RCC 7860 (cell line): ENCODE results near the gene EGFL7.

Experiments used
- DNase-seq: peaks from one replicate; pipeline ENCODE4 v3.0.0-alpha.2; 2015; ENCODE audit warnings: low spot score
- FAIRE-seq: peaks from 2 replicates; lab custom pipeline; 2012; peaks lifted over from hg19 to GRCh38; lab: Jason Lieb, UNC

EGFL7 gene

DNA sequence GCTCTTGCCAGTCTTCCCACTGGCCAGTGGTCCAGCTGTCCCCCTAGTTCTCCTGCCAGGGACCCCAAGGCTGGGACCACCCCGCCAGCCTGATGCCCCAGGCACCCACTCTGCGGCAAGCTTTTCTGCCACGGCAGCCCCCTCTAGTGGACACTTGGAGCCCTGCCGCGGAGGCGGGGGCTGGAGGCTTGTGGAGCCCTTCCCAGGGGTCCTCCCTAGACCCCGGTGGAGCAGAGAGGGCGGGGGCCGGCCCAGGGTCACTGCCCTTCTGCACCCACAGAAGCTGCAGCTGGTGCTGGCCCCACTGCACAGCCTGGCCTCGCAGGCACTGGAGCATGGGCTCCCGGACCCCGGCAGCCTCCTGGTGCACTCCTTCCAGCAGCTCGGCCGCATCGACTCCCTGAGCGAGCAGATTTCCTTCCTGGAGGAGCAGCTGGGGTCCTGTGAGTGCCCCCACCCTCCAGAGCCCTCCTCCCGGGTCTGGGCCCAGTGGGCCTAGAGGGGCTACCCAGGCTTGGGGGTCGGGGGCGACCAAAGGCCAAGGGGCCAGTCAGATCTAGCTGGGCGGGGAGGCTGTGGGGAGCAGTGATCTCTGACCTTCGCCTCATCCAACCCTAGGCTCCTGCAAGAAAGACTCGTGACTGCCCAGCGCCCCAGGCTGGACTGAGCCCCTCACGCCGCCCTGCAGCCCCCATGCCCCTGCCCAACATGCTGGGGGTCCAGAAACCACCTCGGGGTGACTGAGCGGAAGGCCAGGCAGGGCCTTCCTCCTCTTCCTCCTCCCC, 9.1 kb downstream of the EGFL7 start:
- DNase-seq (no peak), FAIRE-seq (no peak)

GRCh38 chr9:136672431-136673087, 9.8 kb downstream of the EGFL7 start:
- FAIRE-seq: no peak
- DNase-seq: no peak

DNA sequence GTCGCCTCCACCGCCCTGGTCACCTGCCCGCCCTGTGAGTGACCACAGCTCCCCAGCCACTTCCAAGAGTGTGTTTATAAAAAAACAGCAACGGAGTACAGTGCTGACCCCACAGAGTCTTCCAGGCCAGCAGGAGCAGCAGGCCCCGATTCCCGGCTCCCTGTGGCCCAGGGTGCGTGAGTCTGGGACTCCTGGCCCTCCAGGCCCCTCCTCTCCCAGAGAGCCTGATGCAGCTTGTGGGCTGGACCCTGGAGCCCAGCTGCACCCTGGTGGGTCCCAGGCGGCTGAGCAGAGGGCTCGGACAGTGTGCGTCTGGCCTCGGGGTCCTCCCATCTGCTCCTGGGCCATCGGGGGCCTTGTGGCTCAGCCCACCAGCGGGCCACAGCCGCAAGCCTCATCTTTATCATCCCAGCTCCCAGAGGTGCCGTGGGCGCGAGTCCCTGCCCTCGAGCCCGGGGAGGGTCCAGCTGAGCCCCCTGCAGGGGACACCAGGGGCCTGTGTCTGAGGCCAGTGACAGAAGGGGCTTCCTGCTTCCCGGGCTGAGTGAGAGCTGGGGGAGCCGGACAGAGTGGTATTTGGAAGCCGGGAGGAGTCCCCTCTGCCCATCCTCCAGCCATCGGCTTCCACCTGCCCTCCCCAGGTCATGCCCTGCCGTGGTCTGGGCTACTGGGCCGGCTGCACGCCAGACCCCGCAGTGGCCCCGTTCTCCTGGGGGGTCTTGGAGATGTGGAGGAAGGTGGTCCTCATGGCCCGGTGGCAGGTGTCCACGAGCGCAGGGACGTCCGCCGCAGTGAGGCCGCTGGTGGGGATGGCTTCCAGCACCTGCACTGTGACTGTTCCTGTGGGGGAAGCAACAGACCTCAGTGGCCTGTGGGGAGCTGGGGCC, 10.6 kb downstream of the EGFL7 start:
- no peak for DNase-seq
- no peak for FAIRE-seq

DNA sequence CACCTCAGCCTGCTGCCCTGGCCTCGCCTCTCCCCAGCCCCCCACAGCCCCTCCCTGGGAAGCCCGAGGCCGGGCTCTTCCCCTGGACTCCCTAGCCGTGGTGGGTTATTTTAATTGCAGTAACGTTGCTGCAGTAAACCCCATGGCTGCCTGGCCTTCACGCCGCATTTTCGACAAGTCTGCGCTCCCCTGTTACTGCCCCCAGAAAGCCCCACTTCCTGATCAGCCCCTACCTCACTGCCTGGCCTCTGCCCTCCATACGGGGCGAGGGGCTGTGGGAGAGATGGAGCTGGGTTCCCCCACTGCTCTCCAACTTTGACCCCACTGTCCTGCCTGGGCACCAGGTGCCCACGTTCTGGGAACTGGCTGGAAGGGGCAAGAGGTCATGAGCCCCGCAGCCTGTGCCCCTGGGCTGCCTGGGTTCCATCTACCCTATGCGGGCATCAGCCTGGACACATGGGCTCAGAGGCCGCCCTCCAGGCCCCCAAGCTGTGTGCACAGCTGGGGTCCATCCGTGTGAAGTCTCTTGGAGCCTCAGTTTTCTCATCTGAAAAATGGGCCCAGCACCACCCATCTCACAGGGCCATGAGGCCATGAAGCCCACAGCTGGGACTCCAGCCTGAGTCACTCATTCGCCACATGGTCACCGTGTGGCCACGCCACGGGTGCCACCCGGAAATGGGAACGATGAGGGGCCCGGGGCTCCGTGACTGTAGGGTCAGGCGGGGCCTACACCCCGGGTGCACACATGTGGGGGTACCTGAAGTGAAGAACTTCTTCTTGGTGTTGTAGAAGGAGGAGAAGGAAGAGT, 11.5 kb downstream of the EGFL7 start:
- no peak for DNase-seq
- no peak for FAIRE-seq

- no peak for DNase-seq
- FAIRE-seq: no peak
Observed at GRCh38 chr9:136674786-136675349, 12.2 kb downstream of the EGFL7 start.

GRCh38 chr9:136675477-136676296, 13.0 kb downstream of the EGFL7 start:
- FAIRE-seq: no peak
- no peak for DNase-seq

- DNase-seq (no peak), FAIRE-seq (no peak)
Observed at GRCh38 chr9:136676297-136676794, 13.6 kb downstream of the EGFL7 start.

DNA sequence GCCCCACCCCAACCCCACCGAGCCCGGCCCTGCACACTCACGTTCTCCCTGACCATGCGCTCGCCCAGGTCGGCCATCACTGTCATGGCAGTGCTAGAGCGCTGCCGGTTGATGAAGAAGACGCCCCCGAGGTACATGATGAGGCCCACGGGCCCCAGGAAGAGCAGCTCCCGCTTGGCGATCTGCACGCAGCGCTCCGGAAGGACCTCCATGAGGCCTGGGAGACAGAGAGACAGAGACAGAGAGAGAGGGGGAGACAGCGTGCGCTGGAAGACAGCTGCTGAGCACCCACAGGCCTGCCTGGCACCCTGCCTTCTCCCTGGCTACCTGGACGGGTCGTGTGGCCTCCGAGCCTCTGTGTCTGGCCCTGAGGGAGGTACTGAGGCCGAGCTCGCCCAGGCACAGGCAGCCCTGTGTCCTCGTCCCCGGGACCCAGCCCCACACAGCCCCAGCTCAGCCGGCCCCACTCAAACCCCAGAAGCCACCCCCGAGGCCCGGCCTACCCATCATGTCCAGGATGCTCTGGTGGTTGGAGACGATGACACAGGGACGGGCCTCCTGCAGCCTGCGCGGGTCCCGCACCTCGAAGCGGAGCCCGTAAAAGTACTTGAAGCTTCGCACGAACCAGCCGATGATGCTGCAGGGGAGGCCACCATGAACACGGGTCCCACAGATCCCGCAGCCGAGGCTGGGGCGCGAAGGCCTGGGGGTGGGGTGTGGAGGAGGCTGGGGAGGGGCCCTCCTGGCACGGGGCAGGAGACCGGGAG, 14.4 kb downstream of the EGFL7 start:
- DNase-seq: no peak
- no peak for FAIRE-seq

DNA sequence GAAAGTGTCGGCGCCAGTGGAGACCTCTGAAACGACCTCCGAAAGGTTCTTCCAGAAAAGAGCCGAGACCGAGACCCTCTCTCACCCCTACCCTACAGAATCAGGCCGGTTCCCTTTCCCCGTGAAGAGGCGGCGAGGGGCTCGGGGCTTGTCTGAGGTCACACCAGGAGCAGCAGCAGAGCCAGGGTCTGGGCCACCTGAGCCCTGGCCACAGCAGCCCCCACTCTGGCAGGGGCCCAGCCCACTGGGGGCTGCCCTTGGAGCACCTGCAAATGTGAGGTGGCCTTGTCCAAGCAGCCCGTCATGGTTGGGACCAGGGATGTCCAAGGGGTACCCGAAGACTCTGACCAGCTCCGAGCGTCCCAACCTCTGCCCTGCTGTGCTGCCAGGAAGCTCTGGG, 15.3 kb downstream of the EGFL7 start:
- FAIRE-seq: no peak
- DNase-seq: no peak

DNA sequence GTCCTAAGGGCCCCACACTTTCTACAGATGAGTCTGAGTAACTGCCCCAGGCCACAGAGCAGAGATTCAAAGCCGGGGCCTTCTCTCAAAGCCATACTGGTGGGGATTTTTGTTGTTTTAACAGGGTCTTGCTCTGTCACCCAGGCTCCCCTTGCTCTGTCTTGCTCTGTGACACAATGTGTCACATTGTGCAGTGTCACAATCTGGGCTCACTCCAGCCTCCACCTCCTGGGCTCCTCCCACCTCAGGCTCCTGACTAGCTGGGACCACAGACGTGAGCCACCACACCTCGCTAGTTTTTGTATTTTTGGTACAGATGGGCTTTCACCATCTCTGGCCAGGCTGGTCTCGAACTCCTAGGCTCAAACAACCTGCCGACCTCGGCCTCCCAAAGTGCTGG, 15.9 kb downstream of the EGFL7 start:
- DNase-seq (no peak), FAIRE-seq (no peak)

DNA sequence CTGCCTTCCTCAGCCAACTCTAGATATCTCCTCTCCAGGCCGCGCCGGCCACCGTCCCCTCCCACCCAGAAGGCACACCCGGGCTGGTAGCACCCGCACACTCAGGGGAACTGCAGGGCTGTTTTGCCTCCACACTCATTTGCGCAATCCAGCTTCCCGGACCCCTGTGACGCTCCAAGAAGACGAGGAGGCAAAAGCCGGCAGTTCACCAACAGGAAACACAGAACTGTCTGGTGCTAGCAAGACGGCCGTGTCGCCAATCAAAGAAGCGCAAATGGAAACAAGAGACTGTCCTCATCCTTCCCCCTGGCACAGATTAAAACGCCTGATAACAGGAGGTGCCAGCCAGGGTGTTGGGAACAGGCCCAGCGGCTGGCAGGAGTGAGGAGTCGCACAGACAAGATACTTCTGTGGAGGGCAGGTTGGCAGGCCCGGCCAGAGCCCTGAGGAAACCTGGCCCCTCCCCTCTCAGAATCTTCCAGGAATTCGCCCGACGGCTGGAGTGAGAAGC, 16.8 kb downstream of the EGFL7 start:
- FAIRE-seq (no peak), DNase-seq (no peak)

- DNase-seq: no peak
- no peak for FAIRE-seq
Observed at GRCh38 chr9:136681029-136681428, 18.3 kb downstream of the EGFL7 start.

DNA sequence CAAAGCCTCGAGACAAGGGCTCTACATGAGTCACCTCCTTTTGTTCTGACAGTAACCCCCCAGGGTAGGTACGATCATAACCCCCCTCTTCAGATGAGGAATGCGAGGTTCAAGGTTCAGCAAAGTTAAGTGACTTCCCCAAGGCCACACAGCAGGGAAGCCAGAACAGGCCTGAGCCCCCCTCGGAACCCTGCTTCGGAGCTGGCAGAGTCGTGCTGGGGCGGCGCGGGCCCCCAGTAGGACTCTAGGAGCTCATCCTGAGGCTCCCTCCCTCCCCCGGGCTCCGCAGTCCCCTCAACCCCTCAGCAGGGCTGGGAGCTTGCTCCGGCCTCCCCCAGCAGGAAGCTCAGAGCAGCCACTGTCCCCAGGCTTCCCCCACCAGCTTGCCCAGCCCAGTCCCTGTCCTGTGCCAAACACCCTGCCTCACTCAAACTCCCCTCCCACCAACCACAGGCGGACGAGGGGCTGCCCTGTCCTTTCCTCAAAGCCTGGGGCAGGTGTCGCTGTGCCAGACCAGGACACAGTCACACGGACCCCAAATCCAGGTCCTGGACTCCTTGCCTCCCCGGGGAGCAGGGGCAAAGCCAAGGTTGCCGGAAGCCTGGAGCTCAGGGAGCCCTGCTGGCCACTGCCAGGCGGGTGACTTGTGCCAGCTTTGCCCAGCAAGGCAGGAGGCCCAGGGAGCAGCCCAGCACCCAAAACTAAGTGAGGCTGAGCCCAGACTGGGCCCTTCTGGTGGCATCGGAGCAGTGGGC, 19.4 kb downstream of the EGFL7 start:
- FAIRE-seq: no peak

GRCh38 chr9:136682710-136683109, 20.0 kb downstream of the EGFL7 start:
- DNase-seq (no peak), FAIRE-seq (no peak)

More for the DNA sequence above, 19.4 kb downstream of the EGFL7 start:
- no peak for DNase-seq

DNA sequence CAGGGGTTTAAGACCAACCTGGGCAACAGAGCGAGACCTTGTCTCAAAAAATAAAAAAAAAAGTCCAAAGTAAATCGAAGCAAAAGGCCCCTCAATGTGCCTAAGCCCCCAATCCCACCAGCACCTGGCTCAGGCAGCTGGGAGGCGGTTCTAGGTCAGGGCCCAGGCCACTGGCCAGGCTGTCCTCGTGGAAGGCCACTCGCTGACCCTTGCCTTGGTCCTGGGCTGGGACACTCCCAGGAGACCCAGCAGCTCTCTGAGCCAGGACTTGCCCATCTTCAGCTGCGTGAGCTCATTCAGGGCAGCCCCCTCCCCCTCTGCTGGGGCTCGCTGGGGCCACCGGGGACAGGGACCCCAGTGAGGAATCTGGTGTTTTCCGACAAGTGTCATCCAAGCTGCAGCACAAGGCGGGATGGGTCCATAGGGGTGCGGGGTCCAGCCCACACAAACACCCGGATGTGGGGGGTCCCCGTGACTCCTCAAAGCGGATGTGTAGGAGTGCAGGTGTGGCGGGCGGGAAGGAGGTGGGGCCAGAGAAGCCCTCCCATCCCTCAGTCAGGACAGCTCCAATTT, 20.5 kb downstream of the EGFL7 start:
- DNase-seq (no peak), FAIRE-seq (no peak)

DNA sequence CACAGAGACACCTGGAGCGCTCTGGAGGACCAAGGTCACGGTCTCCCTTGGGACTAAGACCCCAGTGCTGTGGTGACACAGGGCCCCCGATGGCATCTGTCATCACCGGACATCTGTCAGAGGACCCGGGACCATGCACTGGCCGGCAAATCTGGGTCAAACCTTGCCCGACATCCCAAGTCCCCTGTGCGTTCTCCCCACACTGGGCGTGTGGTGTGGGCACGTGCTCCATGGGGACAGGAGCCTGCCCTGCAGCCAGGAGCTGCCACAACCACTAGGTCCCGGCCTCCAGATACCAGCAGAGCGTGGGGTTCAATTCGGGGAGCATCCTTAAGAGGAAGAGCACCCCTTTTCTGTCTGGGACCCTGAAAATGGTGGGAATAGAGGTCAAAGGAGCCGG, 21.0 kb downstream of the EGFL7 start:
- DNase-seq: no peak
- no peak for FAIRE-seq

DNA sequence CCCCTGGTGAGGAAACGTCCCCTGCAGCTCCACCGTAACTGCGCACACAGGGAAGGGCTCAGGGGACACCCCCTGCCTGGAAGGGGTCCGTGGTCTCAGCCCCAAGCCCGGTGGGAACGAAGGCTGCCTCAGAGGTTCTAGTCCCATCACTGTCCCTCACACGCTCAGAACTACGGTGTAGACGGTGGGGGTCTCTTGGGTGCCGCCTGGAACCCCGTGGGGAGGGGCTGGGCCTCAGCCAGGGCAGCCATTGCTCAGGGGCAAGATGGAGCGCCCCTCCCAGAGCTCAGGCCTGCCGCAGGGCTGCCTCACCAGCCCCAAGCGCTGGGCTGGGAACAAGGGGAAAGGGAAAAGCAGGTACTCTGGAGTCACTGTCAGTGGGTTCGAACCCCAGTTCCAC, 21.6 kb downstream of the EGFL7 start:
- FAIRE-seq (no peak), DNase-seq (no peak)
